Smooth muscle cell (in vitro differentiated cells): Measurements from ENCODE around the gene OSBPL10. TPM values are rescaled to one million over a fixed set of nuclear protein-coding genes. Genes with fewer than 3 reads are reported as not detected.

Experiments used
- DNase-seq: peaks from one replicate; lab custom pipeline; 2025; ENCODE audit not compliant: unreplicated experiment; lab: John Stamatoyannopoulos, UW
- H2AFZ ChIP-seq: fragments of 200-600 bp; sonication (generic); 2 replicates; pipeline ENCODE4 v1.6.0; 2016; ENCODE audit warnings: antibody characterized with exemption, low read depth, mild to moderate bottlenecking
- H3F3A ChIP-seq: fragments of 200-600 bp; sonication (generic); 2 replicates; pipeline ENCODE4 v1.6.0; 2017; ENCODE audit warnings: antibody characterized with exemption, low read depth
- H3K27ac ChIP-seq: fragments of 200-600 bp; sonication (generic); 2 replicates; pipeline ENCODE4 v1.5.1; 2016; ENCODE audit warnings: low read depth, mild to moderate bottlenecking
- H3K27me3 ChIP-seq: fragments of 200-600 bp; sonication (generic); 2 replicates; pipeline ENCODE4 v1.6.1; 2016; ENCODE audit warnings: low read depth, mild to moderate bottlenecking
- H3K36me3 ChIP-seq: fragments of 200-600 bp; sonication (generic); 2 replicates; pipeline ENCODE4 v1.5.1; 2016; ENCODE audit warnings: low read depth
- H3K4me1 ChIP-seq: fragments of 200-600 bp; sonication (generic); 2 replicates; pipeline ENCODE4 v1.5.1; 2016; ENCODE audit warnings: low read depth
- H3K4me2 ChIP-seq: fragments of 200-600 bp; sonication (generic); 2 replicates; pipeline ENCODE4 v1.6.0; 2016; ENCODE audit warnings: mild to moderate bottlenecking
- H3K4me3 ChIP-seq: fragments of 200-600 bp; sonication (generic); 2 replicates; pipeline ENCODE4 v1.5.1; 2016; ENCODE audit warnings: mild to moderate bottlenecking
- H3K79me2 ChIP-seq: fragments of 200-600 bp; sonication (generic); 2 replicates; pipeline ENCODE4 v1.6.0; 2016; ENCODE audit warnings: low read depth, mild to moderate bottlenecking
- H3K9ac ChIP-seq: fragments of 200-600 bp; sonication (generic); 2 replicates; pipeline ENCODE4 v1.6.0; 2016; ENCODE audit warnings: low read depth
- H3K9me3 ChIP-seq: fragments of 200-600 bp; sonication (generic); replicated peaks from 2 replicates; pipeline ENCODE4 v1.5.1; 2016; ENCODE audit warnings: low read depth
- H4K20me1 ChIP-seq: fragments of 200-600 bp; sonication (generic); 2 replicates; pipeline ENCODE4 v1.6.0; 2016; ENCODE audit warnings: low read depth
- WGBS: methylation state at CpG from one replicate; pipeline ENCODE4 v1.1.7; 2016; ENCODE audit warnings: low lambda C conversion rate; 5-methylcytosine and 5-hydroxymethylcytosine counted together
- polyA plus RNA-seq: library from polyadenylated mRNA; unstranded; fragments of >200 nt; fragmentation: Nextera tagmentation; extraction: Ambion mirVana; gene quantifications from 2 replicates; pipeline ENCODE4 v1.2.1, GENCODE V29; 2016
- total RNA-seq: library from RNA; depleted of rRNA; stranded (reverse); fragments of >200 nt; gene quantifications from 2 replicates; pipeline ENCODE4 v1.2.3, GENCODE V29; 2014
- TF ChIP-seq, protein P1 (sequence below): fragments of 200-600 bp; sonication (generic); IDR thresholded peaks from 2 replicates; pipeline ENCODE4 v1.5.1; 2017; ENCODE audit warnings: borderline replicate concordance, mild to moderate bottlenecking, antibody characterized with exemption; ENCODE audit not compliant: insufficient read depth, poor library complexity, severe bottlenecking

The OSBPL10 gene
- total and polyA plus RNA-seq, 2 experiments from 2014 or later: 48.9 to 91.5 TPM

DNA sequence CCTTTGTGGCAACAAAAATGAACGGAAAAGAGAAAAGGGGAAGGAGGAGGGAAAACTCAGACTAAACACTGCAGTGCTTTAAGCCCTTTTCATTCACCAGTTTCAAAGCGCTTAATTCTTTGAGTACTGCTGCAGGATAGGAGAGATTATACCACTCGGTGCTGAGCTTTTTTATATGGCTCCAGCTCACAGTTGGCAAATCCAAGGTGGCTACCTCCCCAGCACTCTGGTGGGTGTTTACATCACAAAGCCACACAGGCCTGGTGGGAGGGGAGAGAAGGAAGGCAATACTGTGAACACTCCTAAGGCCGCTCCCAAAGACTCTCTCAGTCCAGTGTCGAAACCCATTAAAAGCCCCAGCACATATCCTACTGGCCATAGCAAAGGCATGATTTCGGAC, 256.9 kb downstream of the OSBPL10 start:
- Histone ChIP-seq H2AFZ (peak overlapping the region; percentile 42), H3K27me3 (no peaks in the 10 kb centered on the region), H3K36me3 (no peaks in the 10 kb centered on the region), H4K20me1 (no peaks in the 10 kb centered on the region), H3F3A (peaks cover 15% of the 10 kb centered on the region), H3K4me1 (peaks cover 26% of the 10 kb centered on the region), H3K9me3 (no peaks in the 10 kb centered on the region), H3K4me2 (peak overlapping the region; percentile 76), H3K79me2 (peaks cover 16% of the 10 kb centered on the region), H3K4me3 (peak overlapping the region; percentile 2), H3K27ac (peak overlapping the region; percentile 90), H3K9ac (peak overlapping the region; percentile 49)
- TF ChIP-seq, protein P1, sequence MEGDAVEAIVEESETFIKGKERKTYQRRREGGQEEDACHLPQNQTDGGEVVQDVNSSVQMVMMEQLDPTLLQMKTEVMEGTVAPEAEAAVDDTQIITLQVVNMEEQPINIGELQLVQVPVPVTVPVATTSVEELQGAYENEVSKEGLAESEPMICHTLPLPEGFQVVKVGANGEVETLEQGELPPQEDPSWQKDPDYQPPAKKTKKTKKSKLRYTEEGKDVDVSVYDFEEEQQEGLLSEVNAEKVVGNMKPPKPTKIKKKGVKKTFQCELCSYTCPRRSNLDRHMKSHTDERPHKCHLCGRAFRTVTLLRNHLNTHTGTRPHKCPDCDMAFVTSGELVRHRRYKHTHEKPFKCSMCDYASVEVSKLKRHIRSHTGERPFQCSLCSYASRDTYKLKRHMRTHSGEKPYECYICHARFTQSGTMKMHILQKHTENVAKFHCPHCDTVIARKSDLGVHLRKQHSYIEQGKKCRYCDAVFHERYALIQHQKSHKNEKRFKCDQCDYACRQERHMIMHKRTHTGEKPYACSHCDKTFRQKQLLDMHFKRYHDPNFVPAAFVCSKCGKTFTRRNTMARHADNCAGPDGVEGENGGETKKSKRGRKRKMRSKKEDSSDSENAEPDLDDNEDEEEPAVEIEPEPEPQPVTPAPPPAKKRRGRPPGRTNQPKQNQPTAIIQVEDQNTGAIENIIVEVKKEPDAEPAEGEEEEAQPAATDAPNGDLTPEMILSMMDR: no peak
- 35% methylated on average over 6 of the region's 6 CpGs for WGBS
- no peak for DNase-seq

DNA sequence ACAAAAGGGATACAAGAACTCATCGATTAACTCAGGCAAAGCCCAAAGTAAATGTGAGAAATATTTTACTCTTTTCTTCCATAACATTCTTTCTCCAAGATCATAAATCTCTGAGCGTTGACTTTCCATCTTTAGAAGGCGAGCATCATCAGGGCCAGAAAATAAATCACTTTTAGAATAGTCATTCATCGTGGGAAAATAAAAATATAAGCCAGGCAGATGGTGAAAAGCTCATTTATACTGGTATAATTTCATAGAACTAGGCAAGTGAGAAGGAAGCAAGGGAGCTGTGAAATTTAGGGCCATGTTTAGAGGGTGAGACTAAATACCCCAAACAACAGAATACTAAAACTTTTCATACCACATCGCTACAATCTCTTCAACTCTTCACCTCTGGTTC, 257.4 kb downstream of the OSBPL10 start:
- Histone ChIP-seq H3K4me2 (peak overlapping the region; percentile 76), H3K79me2 (peaks cover 16% of the 10 kb centered on the region), H3K9me3 (no peaks in the 10 kb centered on the region), H3F3A (peaks cover 16% of the 10 kb centered on the region), H3K27ac (peak overlapping the region; percentile 90), H2AFZ (no peak overlapping the region), H3K4me3 (peak overlapping the region; percentile 2), H4K20me1 (no peaks in the 10 kb centered on the region), H3K9ac (peak overlapping the region; percentile 25), H3K27me3 (no peaks in the 10 kb centered on the region), H3K4me1 (peaks cover 26% of the 10 kb centered on the region), H3K36me3 (no peaks in the 10 kb centered on the region)
- no peak for DNase-seq
- WGBS: 75% methylated on average over 5 of the region's 5 CpGs
- TF ChIP-seq, protein P1: no peak

DNA sequence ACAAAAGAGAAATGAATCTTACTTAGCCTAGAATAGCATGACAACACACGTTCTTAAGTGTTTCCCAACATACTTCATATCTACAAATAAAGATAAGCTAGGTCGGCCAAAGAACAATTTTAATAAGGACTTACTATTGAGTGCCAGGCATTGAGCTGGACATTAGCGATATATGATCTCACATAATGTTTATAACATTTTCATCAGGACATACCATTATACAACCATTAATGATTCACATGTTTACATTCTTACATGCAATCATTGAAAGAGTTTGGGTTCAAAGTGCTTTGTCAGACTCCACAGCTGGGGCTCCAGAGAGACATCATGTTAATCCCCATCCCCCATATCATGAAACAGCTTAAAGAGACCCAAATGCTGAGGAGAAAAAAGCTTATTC, 259.4 kb downstream of the OSBPL10 start:
- DNase-seq: no peak
- no peaks in the 10 kb centered on the region for H3K27me3 ChIP-seq
- TF ChIP-seq, protein P1: no peak
- H3K36me3 ChIP-seq: no peaks in the 10 kb centered on the region
- no peak overlapping the region for H3K9ac ChIP-seq
- no peaks in the 10 kb centered on the region for H3K9me3 ChIP-seq
- H3K27ac ChIP-seq: peak overlapping the region; percentile 3
- H3K4me3 ChIP-seq: no peak overlapping the region
- peaks cover 27% of the 10 kb centered on the region for H3F3A ChIP-seq
- H2AFZ ChIP-seq: no peak overlapping the region
- 46% methylated on average over 3 of the region's 3 CpGs for WGBS
- no peaks in the 10 kb centered on the region for H4K20me1 ChIP-seq
- H3K79me2 ChIP-seq: peaks cover 26% of the 10 kb centered on the region
- peaks cover 25% of the 10 kb centered on the region for H3K4me1 ChIP-seq
- no peak overlapping the region for H3K4me2 ChIP-seq
